ENCODE measurements around the gene FLOT2.
"Not testable (repeated sequence)": the region's sequence is repeated elsewhere in the genome, so short reads cannot be mapped to it uniquely, and the experiment has no call there.

Gene FLOT2

DNA sequence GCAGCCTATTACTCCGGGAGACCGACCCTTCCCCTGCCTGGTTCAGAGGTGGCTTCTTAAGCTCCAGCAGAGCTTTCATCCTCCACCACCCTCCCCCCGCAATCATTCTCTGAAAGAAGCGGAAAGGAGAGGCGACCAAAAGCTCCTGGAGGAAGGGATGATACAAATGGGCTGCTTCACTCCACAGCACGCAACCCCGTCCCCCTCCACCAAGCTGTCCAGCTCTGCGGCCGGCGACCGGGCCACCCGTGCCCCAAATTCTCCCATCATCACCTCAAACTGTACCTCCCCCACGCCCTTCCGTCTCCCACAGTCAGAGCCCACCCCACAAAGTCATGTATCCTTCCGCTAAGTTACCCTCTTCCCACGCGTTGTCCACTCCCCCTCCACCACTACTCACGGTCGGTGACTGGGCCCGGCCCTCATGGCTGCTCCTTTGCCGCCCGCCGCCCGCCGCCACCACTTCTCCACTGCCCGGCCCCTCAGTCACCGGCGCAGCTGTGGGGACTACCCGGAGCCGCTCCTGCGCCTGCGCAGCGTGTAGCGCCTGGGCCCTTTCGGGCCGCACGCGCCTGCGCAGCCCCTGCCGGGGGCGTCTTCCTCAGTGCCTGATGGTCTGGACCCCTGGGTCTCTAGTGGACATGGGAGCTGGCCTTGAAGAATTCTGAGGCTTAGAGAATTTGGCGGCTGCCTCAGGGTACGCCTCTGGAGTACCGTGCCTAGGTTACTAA is 55.1 kb downstream of the FLOT2 start, which contains the start of gene FAM222B:
FAM222B (minus strand) TSS at position 509 of the 731 bp plus-strand sequence. CDS start 76,123 bp downstream, outside the sequence.
- peak; percentile 86 for DNase-seq (ENCODE audit: low spot score)

DNA sequence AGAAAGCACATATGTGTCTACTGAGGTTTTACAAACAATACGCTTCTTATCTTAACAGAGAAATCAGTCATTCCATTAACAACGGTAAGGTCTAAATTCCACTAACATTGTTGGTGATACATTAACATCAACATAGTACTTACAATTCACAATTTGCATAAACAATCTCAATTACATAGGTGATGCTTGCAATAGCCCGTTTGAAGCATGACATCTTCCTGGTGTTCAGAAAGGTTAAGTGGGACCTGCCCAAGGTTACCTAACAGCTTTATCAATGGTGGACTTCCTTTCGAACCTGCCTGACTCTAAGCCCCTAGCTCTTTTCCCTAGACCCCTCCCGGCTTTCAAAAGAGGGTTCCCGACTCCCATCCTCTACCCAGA is 55.6 kb downstream of the FLOT2 start:
- DNase-seq (ENCODE audit: low spot score), result peak; percentile 12

GRCh38 chr17:28839221-28839620 is 58.3 kb downstream of the FLOT2 start:
- no peak for DNase-seq (ENCODE audit: low spot score)

DNA sequence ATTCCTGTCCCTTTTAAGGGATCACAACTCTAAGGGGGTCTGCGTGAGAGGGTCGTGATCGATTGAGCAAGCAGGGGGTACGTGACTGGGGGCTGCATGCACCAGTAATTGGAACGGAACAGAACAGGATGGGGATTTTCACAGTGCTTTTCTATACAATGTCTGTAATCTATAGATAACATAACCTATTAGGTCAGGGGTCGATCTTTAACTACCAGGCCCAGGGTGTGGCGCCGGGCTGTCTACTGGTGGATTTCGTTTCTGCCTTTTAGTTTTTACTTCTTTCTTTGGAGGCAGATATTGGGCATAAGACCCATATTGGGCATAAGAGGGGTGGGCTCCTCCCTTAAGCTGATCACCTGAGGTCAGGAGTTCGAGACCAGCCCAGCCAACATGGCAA is 61.0 kb downstream of the FLOT2 start:
- DNase-seq (ENCODE audit: low spot score), result not testable (repeated sequence)

GRCh38 chr17:28834420-28834819 is 63.1 kb downstream of the FLOT2 start:
- no peak for DNase-seq (ENCODE audit: low spot score)
